ENCODE measurements around the gene DTL.

Gene DTL

GRCh38 chr1:212089560-212090163 lies 54.1 kb downstream of the DTL start:
- Histone ChIP-seq H3K36me3 (ENCODE audit: control insufficient read depth, insufficient read depth, low read length) (no peaks in the 10 kb centered on the region; the same call in 1 of the 2 replicates), H3K9me3 (ENCODE audit: control insufficient read depth, insufficient read depth, low read length) (no peaks in the 10 kb centered on the region)
- no peak for DNase-seq (ENCODE audit: low read depth, low spot score)

GRCh38 chr1:212091438-212092121 lies 56.0 kb downstream of the DTL start:
- no CpG with 5 or more reads among the region's 6 CpGs for WGBS (ENCODE audit: insufficient coverage, insufficient read length)
- no peak overlapping the region for H3K4me3 ChIP-seq (ENCODE audit: low read length)

More at GRCh38 chr1:212089560-212090163, 54.1 kb downstream of the DTL start:
- H3K27ac ChIP-seq (ENCODE audit: low read length): no peak overlapping the region
- H3K4me3 ChIP-seq (ENCODE audit: low read length): no peak overlapping the region
- no CpG with 5 or more reads among the region's 3 CpGs for WGBS (ENCODE audit: insufficient coverage, insufficient read length)
- no peaks in the 10 kb centered on the region; the same call in 1 of the 2 replicates for H3K4me1 ChIP-seq (ENCODE audit: control insufficient read depth, insufficient read depth, low read length)
- H3K27me3 ChIP-seq (ENCODE audit: control insufficient read depth, insufficient read depth, low read length): no peaks in the 10 kb centered on the region

GRCh38 chr1:212097360-212097759 lies 61.8 kb downstream of the DTL start:
- Histone ChIP-seq H3K4me3 (ENCODE audit: low read length) (no peak overlapping the region), H3K27me3 (ENCODE audit: control insufficient read depth, insufficient read depth, low read length) (no peaks in the 10 kb centered on the region), H3K4me1 (ENCODE audit: control insufficient read depth, insufficient read depth, low read length) (no peaks in the 10 kb centered on the region; the same call in 1 of the 2 replicates), H3K36me3 (ENCODE audit: control insufficient read depth, insufficient read depth, low read length) (peaks cover 2% of the 10 kb centered on the region; the same call in 1 of the 2 replicates), H3K9me3 (ENCODE audit: control insufficient read depth, insufficient read depth, low read length) (no peaks in the 10 kb centered on the region), H3K27ac (ENCODE audit: low read length) (no peak overlapping the region)
- DNase-seq (ENCODE audit: low read depth, low spot score): no peak
- WGBS (ENCODE audit: insufficient coverage, insufficient read length): no CpG with 5 or more reads among the region's 2 CpGs

More at GRCh38 chr1:212091438-212092121, 56.0 kb downstream of the DTL start:
- no peaks in the 10 kb centered on the region; the same call in 1 of the 2 replicates for H3K36me3 ChIP-seq (ENCODE audit: control insufficient read depth, insufficient read depth, low read length)
- H3K4me1 ChIP-seq (ENCODE audit: control insufficient read depth, insufficient read depth, low read length): no peaks in the 10 kb centered on the region; the same call in 1 of the 2 replicates
- H3K9me3 ChIP-seq (ENCODE audit: control insufficient read depth, insufficient read depth, low read length): no peaks in the 10 kb centered on the region
- H3K27me3 ChIP-seq (ENCODE audit: control insufficient read depth, insufficient read depth, low read length): no peaks in the 10 kb centered on the region
- no peak for DNase-seq (ENCODE audit: low read depth, low spot score)
- no peak overlapping the region for H3K27ac ChIP-seq (ENCODE audit: low read length)

- H3K9me3 ChIP-seq (ENCODE audit: control insufficient read depth, insufficient read depth, low read length): no peaks in the 10 kb centered on the region
- no peak for DNase-seq (ENCODE audit: low read depth, low spot score)
- peaks cover 2% of the 10 kb centered on the region; the same call in 1 of the 2 replicates for H3K36me3 ChIP-seq (ENCODE audit: control insufficient read depth, insufficient read depth, low read length)
- no peak overlapping the region for H3K27ac ChIP-seq (ENCODE audit: low read length)
- H3K27me3 ChIP-seq (ENCODE audit: control insufficient read depth, insufficient read depth, low read length): no peaks in the 10 kb centered on the region
- no CpG with 5 or more reads among the region's 9 CpGs for WGBS (ENCODE audit: insufficient coverage, insufficient read length)
- H3K4me1 ChIP-seq (ENCODE audit: control insufficient read depth, insufficient read depth, low read length): no peaks in the 10 kb centered on the region; the same call in 1 of the 2 replicates
- H3K4me3 ChIP-seq (ENCODE audit: low read length): no peak overlapping the region
These were observed 62.8 kb downstream of the DTL start for GRCh38 chr1:212098310-212098709.

- no peak overlapping the region for H3K27ac ChIP-seq (ENCODE audit: low read length)
- H3K9me3 ChIP-seq (ENCODE audit: control insufficient read depth, insufficient read depth, low read length): no peaks in the 10 kb centered on the region
- WGBS (ENCODE audit: insufficient coverage, insufficient read length): no CpG with 5 or more reads among the region's 3 CpGs
- DNase-seq (ENCODE audit: low read depth, low spot score): no peak
- peaks cover 2% of the 10 kb centered on the region; the same call in 1 of the 2 replicates for H3K36me3 ChIP-seq (ENCODE audit: control insufficient read depth, insufficient read depth, low read length)
- H3K4me1 ChIP-seq (ENCODE audit: control insufficient read depth, insufficient read depth, low read length): no peaks in the 10 kb centered on the region
- no peaks in the 10 kb centered on the region for H3K27me3 ChIP-seq (ENCODE audit: control insufficient read depth, insufficient read depth, low read length)
- no peak overlapping the region for H3K4me3 ChIP-seq (ENCODE audit: low read length)
These were observed 63.2 kb downstream of the DTL start for GRCh38 chr1:212098771-212099170.

- Histone ChIP-seq H3K4me1 (ENCODE audit: control insufficient read depth, insufficient read depth, low read length) (no peaks in the 10 kb centered on the region), H3K36me3 (ENCODE audit: control insufficient read depth, insufficient read depth, low read length) (peaks cover 2% of the 10 kb centered on the region; the same call in 1 of the 2 replicates), H3K27ac (ENCODE audit: low read length) (no peak overlapping the region), H3K4me3 (ENCODE audit: low read length) (no peak overlapping the region), H3K27me3 (ENCODE audit: control insufficient read depth, insufficient read depth, low read length) (no peaks in the 10 kb centered on the region), H3K9me3 (ENCODE audit: control insufficient read depth, insufficient read depth, low read length) (no peaks in the 10 kb centered on the region)
- DNase-seq (ENCODE audit: low read depth, low spot score): no peak
These were observed 65.7 kb downstream of the DTL start for GRCh38 chr1:212101251-212101650.

- Histone ChIP-seq H3K4me3 (ENCODE audit: low read length) (no peak overlapping the region), H3K27me3 (ENCODE audit: control insufficient read depth, insufficient read depth, low read length) (no peaks in the 10 kb centered on the region), H3K36me3 (ENCODE audit: control insufficient read depth, insufficient read depth, low read length) (peaks cover 2% of the 10 kb centered on the region; the same call in 1 of the 2 replicates), H3K27ac (ENCODE audit: low read length) (no peak overlapping the region), H3K9me3 (ENCODE audit: control insufficient read depth, insufficient read depth, low read length) (no peaks in the 10 kb centered on the region), H3K4me1 (ENCODE audit: control insufficient read depth, insufficient read depth, low read length) (no peaks in the 10 kb centered on the region)
- no CpG with 5 or more reads among the region's 2 CpGs for WGBS (ENCODE audit: insufficient coverage, insufficient read length)
- DNase-seq (ENCODE audit: low read depth, low spot score): no peak
These were observed 66.2 kb downstream of the DTL start for GRCh38 chr1:212101735-212102134.

- H3K36me3 ChIP-seq (ENCODE audit: control insufficient read depth, insufficient read depth, low read length): peaks cover 2% of the 10 kb centered on the region; the same call in 1 of the 2 replicates
These were observed 69.2 kb downstream of the DTL start for GRCh38 chr1:212104586-212105325.

GRCh38 chr1:212106286-212106792 lies 70.8 kb downstream of the DTL start:
- Histone ChIP-seq H3K4me3 (ENCODE audit: low read length) (no peak overlapping the region), H3K27ac (ENCODE audit: low read length) (no peak overlapping the region), H3K9me3 (ENCODE audit: control insufficient read depth, insufficient read depth, low read length) (no peaks in the 10 kb centered on the region), H3K36me3 (ENCODE audit: control insufficient read depth, insufficient read depth, low read length) (no peaks in the 10 kb centered on the region), H3K27me3 (ENCODE audit: control insufficient read depth, insufficient read depth, low read length) (no peaks in the 10 kb centered on the region), H3K4me1 (ENCODE audit: control insufficient read depth, insufficient read depth, low read length) (peaks cover 5% of the 10 kb centered on the region; the same call in 1 of the 2 replicates)
- WGBS (ENCODE audit: insufficient coverage, insufficient read length): no CpG with 5 or more reads among the region's 1 CpG
- no peak for DNase-seq (ENCODE audit: low read depth, low spot score)

More at GRCh38 chr1:212104586-212105325, 69.2 kb downstream of the DTL start:
- Histone ChIP-seq H3K9me3 (ENCODE audit: control insufficient read depth, insufficient read depth, low read length) (no peaks in the 10 kb centered on the region), H3K27ac (ENCODE audit: low read length) (no peak overlapping the region), H3K4me3 (ENCODE audit: low read length) (no peak overlapping the region), H3K4me1 (ENCODE audit: control insufficient read depth, insufficient read depth, low read length) (peaks cover 5% of the 10 kb centered on the region; the same call in 1 of the 2 replicates), H3K27me3 (ENCODE audit: control insufficient read depth, insufficient read depth, low read length) (no peaks in the 10 kb centered on the region)
- WGBS (ENCODE audit: insufficient coverage, insufficient read length): no CpG with 5 or more reads among the region's 3 CpGs
- DNase-seq (ENCODE audit: low read depth, low spot score): no peak

GRCh38 chr1:212107481-212107880 lies 71.9 kb downstream of the DTL start:
- Histone ChIP-seq H3K27me3 (ENCODE audit: control insufficient read depth, insufficient read depth, low read length) (no peaks in the 10 kb centered on the region), H3K9me3 (ENCODE audit: control insufficient read depth, insufficient read depth, low read length) (no peaks in the 10 kb centered on the region), H3K36me3 (ENCODE audit: control insufficient read depth, insufficient read depth, low read length) (0 out of 2 replicates have a peak, but pooled peaks cover 2% of the 10 kb centered on the region), H3K4me1 (ENCODE audit: control insufficient read depth, insufficient read depth, low read length) (peaks cover 5% of the 10 kb centered on the region; the same call in 1 of the 2 replicates), H3K4me3 (ENCODE audit: low read length) (no peak overlapping the region), H3K27ac (ENCODE audit: low read length) (no peak overlapping the region)
- no peak for DNase-seq (ENCODE audit: low read depth, low spot score)
- WGBS (ENCODE audit: insufficient coverage, insufficient read length): no CpG with 5 or more reads among the region's 3 CpGs

Measured in iPS DF 6.9 (cell line).